Tibial artery (tissue), 4 donors: ENCODE results near the gene ALDH1L1.

Experiments
- DNase-seq, 2 donors: peaks; one replicate each; pipeline ENCODE4 v3.0.0-alpha.2; 2019
- H3K27ac ChIP-seq, 2 donors: fragments of 200-600 bp; sonication (generic) in 1 of 2; 1 replicate in 1 of 2; 2 replicates in 1 of 2; pipeline ENCODE4 v1.5.1; 2018 to 2019; ENCODE audit warnings: mild to moderate bottlenecking in 1 of 2
- H3K27me3 ChIP-seq, 2 donors: fragments of 200-600 bp; sonication (generic) in 1 of 2; one replicate each; pipeline versions ENCODE4 v1.5.1 to v1.6.0; 2016 to 2019
- H3K36me3 ChIP-seq, 3 donors: fragments of 200-600 bp; sonication (generic) in 2 of 3; one replicate each; pipeline ENCODE4 v1.5.1; 2016 to 2019; ENCODE audit warnings: mild to moderate bottlenecking in 2 of 3
- H3K4me1 ChIP-seq, 4 donors: fragments of 200-600 bp; sonication (generic) in 2 of 4; 1 replicate in 3 of 4; 2 replicates in 1 of 4; pipeline ENCODE4 v1.5.1; 2016 to 2019
- H3K4me3 ChIP-seq, 2 donors: fragments of 200-600 bp; sonication (generic) in 1 of 2; 1 replicate in 1 of 2; 2 replicates in 1 of 2; pipeline ENCODE4 v1.5.1; 2018 to 2019; ENCODE audit warnings: mild to moderate bottlenecking in 2 of 2
- H3K9me3 ChIP-seq, 3 donors: fragments of 200-600 bp; sonication (generic) in 1 of 3; one replicate each; pipeline ENCODE4 v1.5.1; 2016 to 2019
- CTCF ChIP-seq, 2 experiments: fragments of 200-600 bp in 1 of 2; fragments of 450-650 bp in 1 of 2; IDR thresholded peaks; one replicate each; pipeline ENCODE4 v1.5.1; 2017 to 2019; ENCODE audit warnings: antibody characterized with exemption in 2 of 2, mild to moderate bottlenecking in 1 of 2, moderate library complexity in 1 of 2
- intact Hi-C: fragments of 100-400 bp; cut with DNase I; formaldehyde crosslinking; loops from one replicate; pipeline ENCODE4 v1.15.0; 2023; ENCODE audit warnings: low total_unique reads

ALDH1L1 gene

GRCh38 chr3:126146034-126146433 is 34.4 kb downstream of the ALDH1L1 start:
- Histone ChIP-seq H3K4me3 (no peak overlapping the region), H3K36me3 (peaks cover 0 to 17% (median 0%) of the 10 kb centered on the region in 3 donors), H3K27me3 (no peaks in the 10 kb centered on the region), H3K27ac (no peak overlapping the region), H3K4me1 (no peaks in the 10 kb centered on the region), H3K9me3 (no peaks in the 10 kb centered on the region)
- DNase-seq: no peak
- TF ChIP-seq CTCF (IDR thresholded peaks at IDR 0.05): no peak
- intact Hi-C loops: no loop called here

- H3K9me3 ChIP-seq: no peaks in the 10 kb centered on the region
- DNase-seq: no peak
- H3K27ac ChIP-seq: no peak overlapping the region
- H3K4me1 ChIP-seq: no peaks in the 10 kb centered on the region
- TF ChIP-seq CTCF (IDR thresholded peaks at IDR 0.05): no peak
- H3K4me3 ChIP-seq: no peak overlapping the region
- intact Hi-C loops: no loop called here
- no peaks in the 10 kb centered on the region for H3K27me3 ChIP-seq
- peaks cover 0 to 12% (median 0%) of the 10 kb centered on the region in 3 donors for H3K36me3 ChIP-seq
Observed at GRCh38 chr3:126142652-126143051, 37.7 kb downstream of the ALDH1L1 start.

- Histone ChIP-seq H3K36me3 (peaks cover 0 to 5% (median 0%) of the 10 kb centered on the region in 3 donors), H3K4me3 (no peak overlapping the region), H3K27ac (no peak overlapping the region), H3K4me1 (peaks cover 0 to 7% (median 3%) of the 10 kb centered on the region in 4 donors), H3K9me3 (no peaks in the 10 kb centered on the region), H3K27me3 (peaks cover 0 to 2% of the 10 kb centered on the region in 2 donors)
- no peak for TF ChIP-seq CTCF (IDR thresholded peaks at IDR 0.05)
- intact Hi-C loops: loop anchor here (10.0 kb wide), 1 partner anchor 57 kb away; no protein-coding TSS in a partner anchor
- peak; percentile 3 to 25 for DNase-seq
Observed at GRCh38 chr3:126137490-126138130, 42.8 kb downstream of the ALDH1L1 start.

GRCh38 chr3:126136428-126137220 is 43.8 kb downstream of the ALDH1L1 start:
- peak; percentile 14 to 46 for DNase-seq
- no peak for TF ChIP-seq CTCF (IDR thresholded peaks at IDR 0.05)
- no peak overlapping the region for H3K27ac ChIP-seq
- peaks cover 0 to 7% (median 3%) of the 10 kb centered on the region in 4 donors for H3K4me1 ChIP-seq
- intact Hi-C loops: loop anchor here (10.0 kb wide), 1 partner anchor 58 kb away; no protein-coding TSS in a partner anchor
- H3K9me3 ChIP-seq: no peaks in the 10 kb centered on the region
- H3K36me3 ChIP-seq: peaks cover 0 to 5% (median 0%) of the 10 kb centered on the region in 3 donors
- peaks cover 0 to 2% of the 10 kb centered on the region in 2 donors for H3K27me3 ChIP-seq
- H3K4me3 ChIP-seq: no peak overlapping the region

GRCh38 chr3:126135406-126136076 is 44.8 kb downstream of the ALDH1L1 start:
- Histone ChIP-seq H3K27ac (no peak overlapping the region), H3K36me3 (peaks cover 0 to 5% (median 0%) of the 10 kb centered on the region in 3 donors), H3K4me1 (peaks cover 0 to 7% (median 3%) of the 10 kb centered on the region in 4 donors), H3K4me3 (no peak overlapping the region), H3K9me3 (no peaks in the 10 kb centered on the region), H3K27me3 (peaks cover 0 to 2% of the 10 kb centered on the region in 2 donors)
- TF ChIP-seq CTCF (IDR thresholded peaks at IDR 0.05): no peak
- DNase-seq: peak; percentile 16 to 52
- intact Hi-C loops: loop anchor here (10.0 kb wide), 1 partner anchor 59 kb away; no protein-coding TSS in a partner anchor
